ENCODE results near the gene SYNGR4. TPM values are rescaled to one million over a fixed set of nuclear protein-coding genes. Genes with fewer than 3 reads are reported as not detected.

Gene SYNGR4
- polyA plus RNA-seq, 1 donor (not counting 4 experiments of a cell fraction or from before 2014, with no cell fraction given): not detected

DNA sequence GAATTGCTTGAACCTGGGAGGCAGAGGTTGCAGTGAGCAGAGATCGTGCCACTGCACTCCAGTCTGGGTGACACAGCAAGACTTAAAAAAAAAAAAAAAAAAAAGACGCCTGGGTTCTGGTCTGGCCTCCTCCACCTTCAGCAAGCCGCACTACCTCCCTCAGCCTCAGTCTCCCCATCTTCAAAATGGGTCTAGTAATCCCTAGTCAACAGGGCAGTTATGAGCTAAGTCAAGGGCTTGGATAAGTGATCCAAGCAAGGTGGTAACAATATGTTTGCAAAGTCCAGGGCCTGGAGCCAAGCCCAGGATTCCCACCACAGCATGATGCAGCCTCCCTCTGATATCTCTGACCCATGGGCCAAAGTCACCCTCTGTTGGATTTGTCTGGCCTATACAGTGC is 22.8 kb downstream of the SYNGR4 start:
- Histone ChIP-seq H3K79me2 (ENCODE audit: control insufficient read depth, insufficient read depth, low read length) (peaks cover 19% of the 10 kb centered on the region), H3K4me2 (ENCODE audit: control insufficient read depth, extremely low read depth, insufficient read depth, low read depth, low read length) (no peak overlapping the region), H3K9me1 (ENCODE audit: control insufficient read depth, extremely low read depth, insufficient read depth, low read length) (no peaks in the 10 kb centered on the region), H3K9ac (ENCODE audit: control insufficient read depth, extremely low read depth, insufficient read depth, low read length) (no peak overlapping the region), H3K4me3 (ENCODE audit: control insufficient read depth in 2 of 3, extremely low read depth in 1 of 3, insufficient read depth in 2 of 3, low read depth in 1 of 3, low read length in 3 of 3) (no peak overlapping the region), H3K27ac (ENCODE audit: control insufficient read depth, insufficient read depth, low read length) (no peak overlapping the region), H3K9me3 (ENCODE audit: control insufficient read depth, low read depth, low read length) (no peaks in the 10 kb centered on the region), H3K4me1 (ENCODE audit: control insufficient read depth, extremely low read depth, insufficient read depth, low read length) (peaks cover 3% of the 10 kb centered on the region), H4K20me1 (ENCODE audit: control insufficient read depth, extremely low read depth, insufficient read depth, low read length) (peaks cover 3% of the 10 kb centered on the region), H2AFZ (ENCODE audit: control insufficient read depth, low read length) (no peak overlapping the region), H3K27me3 (ENCODE audit: control insufficient read depth, extremely low read depth, insufficient read depth, low read length) (no peaks in the 10 kb centered on the region), H3K36me3 (ENCODE audit: control insufficient read depth in 2 of 2, extremely low read depth in 1 of 2, insufficient read depth in 2 of 2, low read length in 2 of 2) (peaks cover 40% of the 10 kb centered on the region in 2 experiments)
- DNase-seq (ENCODE audit: low read depth, low spot score) (no peak), FAIRE-seq (no peak)
- dilution Hi-C loops (cut with MboI; ENCODE audit: extremely low pct_ligation_motif_present, low sequenced_read_pairs): no loop called here
- TF ChIP-seq EZH2 (IDR thresholded peaks at IDR 0.05; ENCODE audit: low read length): no peak
- TF ChIP-seq, protein P1, sequence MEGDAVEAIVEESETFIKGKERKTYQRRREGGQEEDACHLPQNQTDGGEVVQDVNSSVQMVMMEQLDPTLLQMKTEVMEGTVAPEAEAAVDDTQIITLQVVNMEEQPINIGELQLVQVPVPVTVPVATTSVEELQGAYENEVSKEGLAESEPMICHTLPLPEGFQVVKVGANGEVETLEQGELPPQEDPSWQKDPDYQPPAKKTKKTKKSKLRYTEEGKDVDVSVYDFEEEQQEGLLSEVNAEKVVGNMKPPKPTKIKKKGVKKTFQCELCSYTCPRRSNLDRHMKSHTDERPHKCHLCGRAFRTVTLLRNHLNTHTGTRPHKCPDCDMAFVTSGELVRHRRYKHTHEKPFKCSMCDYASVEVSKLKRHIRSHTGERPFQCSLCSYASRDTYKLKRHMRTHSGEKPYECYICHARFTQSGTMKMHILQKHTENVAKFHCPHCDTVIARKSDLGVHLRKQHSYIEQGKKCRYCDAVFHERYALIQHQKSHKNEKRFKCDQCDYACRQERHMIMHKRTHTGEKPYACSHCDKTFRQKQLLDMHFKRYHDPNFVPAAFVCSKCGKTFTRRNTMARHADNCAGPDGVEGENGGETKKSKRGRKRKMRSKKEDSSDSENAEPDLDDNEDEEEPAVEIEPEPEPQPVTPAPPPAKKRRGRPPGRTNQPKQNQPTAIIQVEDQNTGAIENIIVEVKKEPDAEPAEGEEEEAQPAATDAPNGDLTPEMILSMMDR (optimal IDR thresholded peaks at IDR 0.05 in 1 of 3, IDR thresholded peaks at IDR 0.05 in 1 of 3, conservative IDR thresholded peaks at IDR 0.05 in 1 of 3; ENCODE audit: extremely low read depth in 1 of 3, insufficient read depth in 2 of 3, low read length in 3 of 3): no peak

DNA sequence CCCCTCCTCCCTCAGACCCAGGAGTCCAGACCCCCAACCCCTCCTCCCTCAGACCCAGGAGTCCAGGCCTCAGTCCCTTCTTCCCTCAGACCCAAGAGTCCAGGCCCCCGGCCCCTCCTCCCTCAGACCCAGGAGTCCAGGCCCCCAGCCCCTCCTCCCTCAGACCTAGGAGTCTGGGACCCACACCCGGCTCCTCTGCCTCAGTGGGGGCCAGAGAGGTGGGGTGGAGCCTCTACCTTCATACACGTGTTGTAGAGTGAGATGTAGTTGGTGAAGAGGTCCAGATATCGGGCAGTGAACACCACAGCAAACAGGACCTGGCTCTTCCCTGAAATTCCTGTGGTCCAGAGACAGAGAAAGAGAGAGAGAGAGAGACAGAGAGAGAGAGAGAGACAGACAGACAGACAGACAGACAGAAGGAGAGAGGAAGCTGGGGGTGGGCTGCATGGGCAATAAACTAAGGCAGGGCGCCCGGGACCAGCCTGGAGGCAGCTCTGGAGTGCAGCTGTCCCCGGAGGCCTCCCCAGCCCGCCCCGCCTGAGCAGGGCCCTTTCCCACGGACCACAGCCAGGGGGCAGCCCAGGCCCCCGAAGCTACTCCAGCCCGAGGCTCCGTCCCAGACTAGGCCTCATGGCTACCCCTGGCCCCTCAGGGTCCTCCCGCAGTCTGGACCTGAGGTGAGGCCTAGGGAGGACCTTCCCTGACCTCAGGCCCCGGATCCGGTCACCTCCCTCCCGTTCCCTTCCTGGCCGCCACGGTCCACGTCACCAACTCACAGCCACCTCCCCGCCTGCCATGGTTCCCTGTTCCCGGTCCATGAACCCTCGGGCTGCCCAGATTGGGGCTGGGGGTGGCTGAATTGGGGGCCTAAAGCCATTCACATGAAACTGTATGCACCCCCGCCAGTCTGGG is 26.3 kb downstream of the SYNGR4 start:
- H3K27ac ChIP-seq (ENCODE audit: control insufficient read depth, insufficient read depth, low read length): peak overlapping the region; percentile 91
- H2AFZ ChIP-seq (ENCODE audit: control insufficient read depth, low read length): peak overlapping the region; percentile 97
- peaks cover 7% of the 10 kb centered on the region for H3K4me1 ChIP-seq (ENCODE audit: control insufficient read depth, extremely low read depth, insufficient read depth, low read length)
- H3K27me3 ChIP-seq (ENCODE audit: control insufficient read depth, extremely low read depth, insufficient read depth, low read length): peaks cover 29% of the 10 kb centered on the region
- H4K20me1 ChIP-seq (ENCODE audit: control insufficient read depth, extremely low read depth, insufficient read depth, low read length): no peaks in the 10 kb centered on the region
- peak overlapping the region; percentile 94 to 99 (median 99) for H3K4me3 ChIP-seq (ENCODE audit: control insufficient read depth in 2 of 3, extremely low read depth in 1 of 3, insufficient read depth in 2 of 3, low read depth in 1 of 3, low read length in 3 of 3)
- H3K4me2 ChIP-seq (ENCODE audit: control insufficient read depth, extremely low read depth, insufficient read depth, low read depth, low read length): peak overlapping the region; percentile 83
- H3K9me3 ChIP-seq (ENCODE audit: control insufficient read depth, low read depth, low read length): no peaks in the 10 kb centered on the region
- peaks cover 19% of the 10 kb centered on the region for H3K79me2 ChIP-seq (ENCODE audit: control insufficient read depth, insufficient read depth, low read length)
- dilution Hi-C loops (cut with MboI; ENCODE audit: extremely low pct_ligation_motif_present, low sequenced_read_pairs): no loop called here
- DNase-seq (ENCODE audit: low read depth, low spot score) (no peak), FAIRE-seq (no peak)
- TF ChIP-seq, protein P1 (optimal IDR thresholded peaks at IDR 0.05 in 1 of 3, IDR thresholded peaks at IDR 0.05 in 1 of 3, conservative IDR thresholded peaks at IDR 0.05 in 1 of 3; ENCODE audit: extremely low read depth in 1 of 3, insufficient read depth in 2 of 3, low read length in 3 of 3): peak; percentile 47 to 90 (median 68)
- no peak for TF ChIP-seq EZH2 (IDR thresholded peaks at IDR 0.05; ENCODE audit: low read length)
- H3K9me1 ChIP-seq (ENCODE audit: control insufficient read depth, extremely low read depth, insufficient read depth, low read length): no peaks in the 10 kb centered on the region
- H3K9ac ChIP-seq (ENCODE audit: control insufficient read depth, extremely low read depth, insufficient read depth, low read length): peak overlapping the region; percentile 99
- H3K36me3 ChIP-seq (ENCODE audit: control insufficient read depth in 2 of 2, extremely low read depth in 1 of 2, insufficient read depth in 2 of 2, low read length in 2 of 2): peaks cover 18 to 26% of the 10 kb centered on the region in 2 experiments

All from keratinocyte (primary cell).